ENCODE results near the gene PCK1.
A peak's percentile ranks its signal among the peaks of the same experiment; 100 is the strongest.

Gene PCK1

DNA sequence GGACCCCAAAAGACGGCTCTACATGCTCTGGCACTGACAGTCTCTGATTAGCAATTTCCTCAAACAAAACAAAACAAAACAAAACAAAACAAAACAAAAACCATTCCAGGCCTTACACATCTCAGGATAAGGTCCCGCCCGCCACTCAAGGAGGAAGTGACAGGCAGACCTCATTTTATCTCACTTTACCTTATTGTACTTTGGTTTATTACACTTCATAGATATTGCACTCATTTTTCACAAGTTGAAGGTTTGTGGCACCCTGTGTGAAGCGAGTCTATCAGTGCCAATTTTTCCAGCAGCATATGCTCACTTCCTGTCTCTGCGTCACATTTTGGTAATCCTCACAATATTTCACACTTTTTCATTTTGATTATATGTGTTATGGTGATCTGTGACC is 44.1 kb downstream of the PCK1 start:
- H3K4me1 Mint-ChIP-seq, result peaks cover 15% of the 10 kb centered on the region
- peak overlapping the region; percentile 16 for H3K27ac Mint-ChIP-seq
- no peaks in the 10 kb centered on the region for H3K9me3 Mint-ChIP-seq
- ATAC-seq (no peak), DNase-seq (no peak)
- no peaks in the 10 kb centered on the region for H3K27me3 Mint-ChIP-seq
- peaks cover 1% of the 10 kb centered on the region for H3K36me3 Mint-ChIP-seq (ENCODE audit: low read depth)
- no peak overlapping the region for H3K4me3 Mint-ChIP-seq

DNA sequence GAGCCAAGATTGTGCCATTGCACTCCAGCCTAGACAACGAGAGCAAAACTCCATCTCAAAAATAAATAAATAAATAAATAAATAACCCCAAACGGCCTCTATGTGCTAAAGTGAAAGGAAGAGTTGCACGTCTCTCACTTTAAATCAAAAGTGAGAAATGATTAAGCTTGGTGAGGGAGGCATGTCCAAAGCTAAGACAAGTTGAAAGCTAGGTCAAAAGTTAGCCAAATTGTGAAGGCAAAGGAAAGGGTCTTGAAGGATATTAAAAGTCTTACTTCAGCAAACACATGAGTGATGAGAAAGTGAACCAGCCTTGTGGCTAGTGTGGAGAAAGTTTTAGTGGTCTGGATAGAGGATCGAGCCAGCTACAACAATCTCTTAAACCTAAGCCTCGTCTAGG is 45.0 kb downstream of the PCK1 start:
- Mint-ChIP-seq H3K36me3 (ENCODE audit: low read depth) (peaks cover 1% of the 10 kb centered on the region), H3K4me1 (peaks cover 15% of the 10 kb centered on the region), H3K4me3 (no peak overlapping the region), H3K27ac (no peak overlapping the region), H3K27me3 (no peaks in the 10 kb centered on the region), H3K9me3 (no peaks in the 10 kb centered on the region)
- ATAC-seq (no peak), DNase-seq (no peak)

DNA sequence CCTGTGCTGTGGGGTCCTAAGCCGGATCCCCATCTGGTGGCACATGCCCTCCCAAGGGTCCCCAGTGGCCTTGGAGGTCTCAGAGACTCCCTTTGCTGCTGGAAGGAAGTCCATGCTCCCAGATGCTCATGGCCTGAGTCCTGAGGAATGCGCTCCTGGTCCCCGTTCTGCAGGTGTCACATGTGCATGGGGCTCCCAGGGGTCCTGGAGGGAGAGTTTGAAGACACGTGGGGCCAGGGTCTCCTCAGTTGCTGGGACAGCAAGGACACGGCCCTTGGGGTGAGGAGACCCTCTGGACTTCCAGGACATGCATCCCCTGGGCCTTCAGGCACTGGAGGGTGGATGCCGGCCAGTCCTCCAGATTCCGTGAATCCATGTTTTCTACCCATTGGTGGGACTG is 47.6 kb downstream of the PCK1 start:
- peaks cover 15% of the 10 kb centered on the region for H3K4me1 Mint-ChIP-seq
- ATAC-seq (no peak), DNase-seq (no peak)
- H3K27me3 Mint-ChIP-seq, result no peaks in the 10 kb centered on the region
- H3K36me3 Mint-ChIP-seq (ENCODE audit: low read depth), result peaks cover 1% of the 10 kb centered on the region
- no peak overlapping the region for H3K27ac Mint-ChIP-seq
- H3K9me3 Mint-ChIP-seq, result no peaks in the 10 kb centered on the region
- H3K4me3 Mint-ChIP-seq, result no peak overlapping the region

DNA sequence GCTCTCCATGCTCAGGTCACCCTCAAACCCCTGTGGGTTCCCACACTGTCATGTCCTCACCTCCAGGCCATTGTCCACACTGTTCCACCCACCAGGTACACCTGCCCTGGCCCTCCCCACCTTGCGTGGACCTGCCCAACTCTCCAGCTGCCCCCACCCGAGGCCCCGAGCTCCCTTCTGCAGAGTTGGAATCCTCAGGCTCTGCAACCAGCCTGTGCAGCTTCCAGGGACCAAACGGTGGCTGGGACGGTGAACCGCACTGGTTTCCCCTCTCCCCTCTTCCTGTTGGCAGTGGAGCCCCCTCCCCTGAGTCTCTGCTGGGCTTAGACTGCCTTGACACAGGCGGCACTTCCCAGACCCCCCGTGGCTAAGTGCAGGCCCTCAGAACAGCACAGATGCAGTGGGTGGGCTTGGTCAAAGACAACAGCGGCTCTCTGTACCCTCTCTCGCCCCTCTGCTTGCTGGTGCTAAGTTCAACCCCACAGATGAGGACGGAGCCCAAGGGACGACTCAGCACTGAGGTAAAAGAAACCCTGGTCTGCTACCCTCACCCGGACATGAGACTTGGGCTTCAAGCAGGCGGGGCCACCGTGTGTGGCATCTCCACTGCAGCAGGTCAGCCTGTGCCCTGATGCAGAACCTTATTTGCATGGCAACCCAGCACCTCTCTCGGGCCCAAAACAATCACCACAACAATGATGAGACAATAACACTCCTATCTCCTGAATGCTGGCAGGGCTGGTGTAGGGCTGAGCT is 48.4 kb downstream of the PCK1 start:
- H3K4me3 Mint-ChIP-seq, result no peak overlapping the region
- no peaks in the 10 kb centered on the region for H3K9me3 Mint-ChIP-seq
- H3K27ac Mint-ChIP-seq, result no peak overlapping the region
- DNase-seq (no peak), ATAC-seq (no peak)
- peaks cover 14% of the 10 kb centered on the region for H3K4me1 Mint-ChIP-seq
- H3K36me3 Mint-ChIP-seq (ENCODE audit: low read depth), result peaks cover 3% of the 10 kb centered on the region
- no peaks in the 10 kb centered on the region for H3K27me3 Mint-ChIP-seq

DNA sequence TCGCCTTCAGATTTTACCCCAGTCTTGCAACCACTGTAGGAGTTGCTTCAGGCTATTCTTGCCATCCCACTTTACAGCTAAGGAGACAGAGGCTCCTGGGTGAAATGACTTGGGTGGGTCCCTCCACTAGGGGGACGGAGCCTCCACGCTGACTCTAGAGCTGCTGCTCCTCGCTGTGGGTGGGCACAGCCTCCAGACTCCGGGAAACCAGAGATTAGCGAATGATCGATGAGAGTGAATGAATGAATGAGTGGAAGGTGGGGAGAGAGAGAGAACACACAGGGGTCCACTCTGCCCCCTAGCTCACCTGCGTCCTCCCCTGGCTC is 48.9 kb downstream of the PCK1 start:
- Mint-ChIP-seq H3K9me3 (no peaks in the 10 kb centered on the region), H3K27me3 (no peaks in the 10 kb centered on the region), H3K4me1 (peaks cover 15% of the 10 kb centered on the region), H3K27ac (no peak overlapping the region), H3K36me3 (ENCODE audit: low read depth) (peaks cover 6% of the 10 kb centered on the region), H3K4me3 (no peak overlapping the region)
- DNase-seq, result no peak
- no peak for ATAC-seq

DNA sequence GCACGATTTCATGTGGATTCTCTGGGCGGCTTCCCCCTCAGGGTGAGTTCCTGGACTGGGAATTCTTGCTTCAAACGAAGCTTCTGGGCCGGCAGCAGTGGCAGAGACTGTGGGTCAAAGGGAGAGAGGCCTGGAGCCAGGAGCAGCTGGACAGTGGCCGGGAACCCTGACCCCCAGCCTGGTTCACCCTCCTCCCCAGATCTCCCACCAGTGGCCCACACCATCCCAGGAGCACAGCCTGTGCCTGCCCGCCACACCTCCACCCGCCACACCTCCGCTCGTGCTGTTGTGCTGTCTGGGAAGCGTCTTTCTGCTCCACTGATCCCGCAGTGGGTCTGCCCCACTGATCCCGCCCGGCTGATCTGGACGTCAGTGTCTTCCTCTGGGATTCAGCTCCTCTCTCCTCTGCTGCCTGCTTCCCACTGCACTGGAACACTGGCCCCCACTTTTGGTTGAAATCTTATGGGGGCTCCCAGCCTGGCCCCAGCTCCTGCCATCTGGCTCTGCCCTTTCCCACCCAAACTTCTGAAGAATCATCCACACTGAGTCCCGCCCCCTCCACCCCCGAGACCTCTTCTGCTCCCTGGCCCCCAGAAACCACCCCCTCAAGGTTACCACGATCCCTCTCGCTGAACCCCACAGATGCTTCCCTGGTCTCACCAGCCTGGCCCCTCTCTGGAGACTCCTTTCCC is 49.5 kb downstream of the PCK1 start:
- H3K27me3 Mint-ChIP-seq, result no peaks in the 10 kb centered on the region
- no peak overlapping the region for H3K27ac Mint-ChIP-seq
- no peak for DNase-seq
- H3K4me1 Mint-ChIP-seq, result peaks cover 9% of the 10 kb centered on the region
- no peaks in the 10 kb centered on the region for H3K9me3 Mint-ChIP-seq
- ATAC-seq, result no peak
- no peak overlapping the region for H3K4me3 Mint-ChIP-seq
- H3K36me3 Mint-ChIP-seq (ENCODE audit: low read depth), result peaks cover 6% of the 10 kb centered on the region

DNA sequence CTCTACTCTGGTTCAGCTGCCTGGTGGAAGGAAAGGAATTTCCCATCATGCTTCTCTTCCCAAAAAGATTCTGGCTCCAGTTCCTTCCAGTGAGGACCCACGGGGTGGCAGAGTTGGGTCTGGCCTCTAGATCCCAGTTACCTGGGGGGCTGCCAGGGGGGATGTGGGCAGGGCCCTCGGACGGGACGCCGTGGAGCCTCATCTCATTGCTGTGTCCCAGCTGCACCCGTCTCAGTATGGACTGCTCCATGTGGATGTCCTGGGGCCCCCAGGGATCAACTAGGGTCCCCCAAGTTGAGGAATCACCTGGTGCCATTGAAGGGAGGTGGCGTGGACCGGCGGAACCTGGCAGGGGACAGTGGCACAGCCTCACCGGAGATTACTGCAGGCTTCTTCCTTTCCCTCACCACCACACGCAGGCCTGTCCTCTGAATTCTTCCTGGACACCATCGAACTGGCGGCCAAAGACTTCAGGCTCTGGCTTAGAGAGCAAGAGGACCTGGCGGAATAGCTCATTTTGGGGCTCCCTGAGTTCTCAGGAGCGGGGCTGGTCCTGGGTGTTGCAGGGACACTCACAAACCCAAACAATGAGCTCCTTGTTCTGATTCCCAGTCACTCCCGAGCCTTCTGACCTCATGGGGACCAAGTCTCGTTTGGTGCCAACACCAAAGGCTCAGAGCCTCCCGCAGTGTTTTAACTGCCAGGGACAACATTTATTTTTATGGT is 50.8 kb downstream of the PCK1 start:
- DNase-seq (no peak), ATAC-seq (no peak)
- Mint-ChIP-seq H3K9me3 (no peaks in the 10 kb centered on the region), H3K27ac (no peak overlapping the region), H3K4me1 (peaks cover 2% of the 10 kb centered on the region), H3K4me3 (no peak overlapping the region), H3K27me3 (no peaks in the 10 kb centered on the region), H3K36me3 (ENCODE audit: low read depth) (peaks cover 5% of the 10 kb centered on the region)

DNA sequence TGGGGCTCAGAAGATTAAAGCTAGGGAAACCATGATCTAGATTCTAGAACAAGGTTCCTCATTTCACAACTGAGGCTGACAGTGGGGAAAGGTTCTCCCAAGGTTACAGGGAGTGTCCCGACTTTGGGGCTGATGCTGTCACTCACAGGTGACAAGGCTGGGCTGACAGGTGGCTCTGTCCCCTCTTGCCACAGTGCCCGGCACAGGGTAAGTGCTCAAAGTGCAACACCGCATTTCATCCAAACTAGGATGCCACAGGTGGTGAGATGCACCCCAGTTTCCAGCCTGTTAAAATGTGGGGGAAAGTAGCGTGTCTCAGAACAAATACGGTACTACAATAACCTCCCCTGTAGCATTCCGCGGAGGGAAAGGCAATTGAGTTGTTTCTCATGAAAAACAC is 51.5 kb downstream of the PCK1 start:
- no peaks in the 10 kb centered on the region for H3K27me3 Mint-ChIP-seq
- H3K4me1 Mint-ChIP-seq, result peaks cover 7% of the 10 kb centered on the region
- DNase-seq (no peak), ATAC-seq (no peak)
- no peak overlapping the region for H3K4me3 Mint-ChIP-seq
- no peaks in the 10 kb centered on the region for H3K9me3 Mint-ChIP-seq
- H3K36me3 Mint-ChIP-seq (ENCODE audit: low read depth), result peaks cover 5% of the 10 kb centered on the region
- no peak overlapping the region for H3K27ac Mint-ChIP-seq

DNA sequence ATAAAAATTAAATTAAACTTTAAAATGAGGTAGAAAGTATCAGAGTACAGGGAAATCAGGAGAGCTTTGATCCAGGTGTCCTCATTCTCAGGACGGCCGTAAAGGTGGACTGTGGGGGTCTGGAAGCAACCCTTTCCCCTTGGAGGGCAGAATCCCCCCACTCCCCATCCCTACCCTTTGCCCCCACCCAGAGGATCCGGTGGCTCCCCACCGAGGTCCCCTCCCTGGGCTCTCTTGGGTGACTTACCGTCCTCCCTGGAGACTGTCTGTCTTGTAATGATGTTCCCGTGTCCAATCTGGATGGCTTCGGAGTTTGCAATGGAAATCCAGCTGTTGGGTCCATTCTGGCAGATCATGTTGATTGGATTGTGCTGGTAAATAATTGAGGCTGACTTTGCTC is 52.0 kb downstream of the PCK1 start:
- Mint-ChIP-seq H3K36me3 (ENCODE audit: low read depth) (peaks cover 5% of the 10 kb centered on the region), H3K4me1 (peaks cover 12% of the 10 kb centered on the region), H3K4me3 (no peak overlapping the region), H3K27ac (no peak overlapping the region), H3K9me3 (no peaks in the 10 kb centered on the region), H3K27me3 (no peaks in the 10 kb centered on the region)
- ATAC-seq, result no peak
- no peak for DNase-seq

DNA sequence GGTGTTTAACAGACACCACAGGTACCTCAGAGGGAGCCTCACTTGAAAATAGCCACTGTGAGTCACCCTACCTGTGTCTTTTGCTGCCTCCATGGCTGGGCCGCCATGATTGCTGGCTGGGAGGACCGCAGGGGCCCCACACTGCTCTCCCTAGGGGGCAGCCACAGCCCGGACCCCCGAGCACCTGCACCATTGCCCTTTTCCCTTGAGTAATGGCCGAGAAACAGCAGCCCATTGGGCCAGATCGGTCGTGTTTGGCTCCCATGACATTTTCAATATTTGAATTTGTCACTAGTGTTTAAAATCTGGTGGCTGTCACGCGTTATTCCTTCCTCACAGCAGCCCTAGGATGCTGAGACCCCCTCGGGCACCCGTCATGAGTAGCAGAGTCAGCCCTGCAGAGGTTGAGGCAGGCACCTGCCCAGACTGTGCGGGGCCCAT is 52.6 kb downstream of the PCK1 start:
- H3K4me1 Mint-ChIP-seq, result peaks cover 18% of the 10 kb centered on the region
- ATAC-seq (no peak), DNase-seq (no peak)
- H3K9me3 Mint-ChIP-seq, result no peaks in the 10 kb centered on the region
- H3K4me3 Mint-ChIP-seq, result no peak overlapping the region
- peaks cover 5% of the 10 kb centered on the region for H3K36me3 Mint-ChIP-seq (ENCODE audit: low read depth)
- no peak overlapping the region for H3K27ac Mint-ChIP-seq
- H3K27me3 Mint-ChIP-seq, result no peaks in the 10 kb centered on the region

DNA sequence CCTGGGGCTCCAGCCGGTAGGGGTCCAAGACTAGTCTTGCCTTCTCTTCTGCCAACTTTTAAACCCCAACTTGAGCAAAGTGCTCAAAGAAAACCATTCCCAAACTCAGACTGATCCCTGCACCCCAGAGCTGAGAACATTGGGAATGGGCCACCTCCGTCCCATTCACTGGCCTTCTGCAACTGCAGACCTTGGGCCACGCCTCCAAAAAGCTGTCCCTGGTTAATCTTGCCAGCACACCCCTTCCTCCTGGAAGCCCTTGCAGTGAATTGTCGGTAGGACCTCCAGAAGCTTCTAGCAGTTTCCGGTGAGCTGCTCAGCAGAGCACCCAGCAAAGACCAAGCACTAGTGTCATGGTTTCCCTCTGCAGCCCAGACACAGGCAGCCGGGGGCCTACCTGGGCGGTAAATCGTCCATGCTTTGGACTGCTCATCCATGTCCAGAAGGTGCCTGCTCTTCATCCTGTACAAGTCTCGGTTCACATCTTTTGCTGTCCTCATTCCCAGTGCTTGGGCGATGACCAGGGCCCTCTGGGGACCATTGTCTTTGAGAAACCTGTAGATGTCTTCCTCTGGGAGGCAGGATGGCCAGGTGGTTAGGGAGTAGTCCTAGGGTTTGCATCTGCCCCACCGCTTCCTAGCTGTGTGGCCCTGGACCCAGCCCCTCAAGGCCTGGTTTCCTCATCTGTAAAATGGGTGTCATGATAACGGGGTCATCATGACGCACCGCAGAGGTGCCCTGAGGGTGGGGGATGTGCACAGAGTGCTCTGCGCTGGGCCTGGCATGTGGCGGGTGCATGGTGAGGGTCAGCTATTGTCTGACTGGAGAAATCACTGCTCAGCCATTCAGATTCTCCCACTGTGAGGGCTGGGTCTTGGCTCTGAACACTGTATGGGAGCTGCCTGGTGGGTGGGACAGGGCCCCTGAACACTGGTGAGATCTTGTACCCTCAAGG is 53.9 kb downstream of the PCK1 start:
- Mint-ChIP-seq H3K9me3 (no peaks in the 10 kb centered on the region), H3K4me3 (no peak overlapping the region), H3K27me3 (no peaks in the 10 kb centered on the region), H3K27ac (no peak overlapping the region), H3K36me3 (ENCODE audit: low read depth) (peaks cover 5% of the 10 kb centered on the region), H3K4me1 (peaks cover 30% of the 10 kb centered on the region)
- DNase-seq (no peak), ATAC-seq (no peak)

DNA sequence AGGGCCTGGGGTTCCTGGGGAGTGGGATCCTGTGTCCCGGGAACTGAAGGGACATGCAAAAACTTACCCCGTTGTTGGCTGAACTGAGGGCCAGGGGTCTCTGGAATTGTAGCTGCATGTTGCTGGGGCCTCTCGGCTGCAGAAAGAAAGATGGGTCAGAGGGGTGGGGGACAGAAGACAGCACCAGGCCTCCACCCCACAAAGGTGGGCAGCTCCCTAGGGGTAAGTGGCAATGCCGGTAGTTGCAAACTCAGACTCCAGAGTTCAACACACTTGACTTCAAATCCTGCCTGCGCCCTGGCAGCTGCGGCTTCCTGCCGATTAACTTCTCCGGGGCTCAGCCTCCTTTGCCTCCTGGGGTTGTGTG is 54.5 kb downstream of the PCK1 start:
- Mint-ChIP-seq H3K27ac (no peak overlapping the region), H3K9me3 (no peaks in the 10 kb centered on the region), H3K4me1 (peaks cover 37% of the 10 kb centered on the region), H3K27me3 (no peaks in the 10 kb centered on the region), H3K4me3 (no peak overlapping the region), H3K36me3 (ENCODE audit: low read depth) (peaks cover 5% of the 10 kb centered on the region)
- DNase-seq, result no peak
- no peak for ATAC-seq

DNA sequence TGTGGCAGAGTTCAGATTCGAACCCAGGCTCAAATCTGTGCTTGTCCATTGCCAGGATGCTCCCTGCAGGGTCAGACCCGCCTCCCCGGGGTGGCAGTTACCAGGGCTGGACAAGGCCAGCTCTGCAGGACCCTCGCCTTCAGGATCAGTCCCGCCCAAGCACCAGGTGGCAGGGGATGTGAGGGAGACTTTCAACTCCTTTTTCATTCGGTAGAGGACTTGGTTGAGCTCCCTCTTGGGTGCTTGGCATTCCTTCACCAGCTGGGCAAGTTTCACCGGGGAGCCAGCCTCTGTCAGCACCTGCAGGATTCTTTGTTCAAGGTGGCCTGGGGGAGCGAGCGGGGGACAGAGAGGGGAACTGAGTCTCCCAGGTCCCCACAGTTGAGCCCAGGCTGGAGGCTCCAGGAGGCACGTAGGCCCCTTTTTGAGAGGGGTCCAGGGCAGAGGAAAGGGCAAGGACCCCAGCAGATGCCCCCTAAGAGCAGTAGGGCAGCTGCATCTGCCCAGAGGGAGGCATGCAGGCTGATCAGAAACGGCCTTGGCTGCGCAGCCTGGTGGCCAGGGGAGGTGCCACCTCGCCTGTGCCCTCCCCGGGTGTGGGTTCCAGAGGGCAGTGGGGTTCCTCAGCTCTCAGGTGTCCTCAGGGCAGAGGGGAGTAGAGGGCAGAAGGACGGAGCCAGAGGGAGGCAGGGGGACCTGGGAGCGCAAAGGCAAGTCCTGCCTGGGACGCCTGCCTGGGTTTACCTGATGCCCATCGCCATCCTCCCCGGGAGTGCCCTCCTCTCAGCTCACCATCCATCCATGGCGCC is 55.4 kb downstream of the PCK1 start:
- Mint-ChIP-seq H3K4me3 (no peak overlapping the region), H3K4me1 (peaks cover 46% of the 10 kb centered on the region), H3K9me3 (no peaks in the 10 kb centered on the region), H3K36me3 (ENCODE audit: low read depth) (peaks cover 5% of the 10 kb centered on the region), H3K27ac (no peak overlapping the region), H3K27me3 (no peaks in the 10 kb centered on the region)
- DNase-seq (no peak), ATAC-seq (no peak)
